Measurements from ENCODE around the gene COG2. TPM values are rescaled to one million over a fixed set of nuclear protein-coding genes. Genes with fewer than 3 reads are reported as not detected.

The COG2 gene
- total and polyA plus RNA-seq, 2 of the 13 experiments (the other 11 are each of a cell fraction or from before 2014, with no cell fraction given): 16.8 to 36.3 TPM

GRCh38 chr1:230708631-230709580, 66.6 kb downstream of the COG2 start (continued):
- TF ChIP-seq BRF2 (CRISPR knock-in tag; IDR thresholded peaks at IDR 0.05) (no peak), ZNF777 (CRISPR knock-in tag; IDR thresholded peaks at IDR 0.05) (no peak; the same call in 1 of the 2 replicates), THYN1 (CRISPR knock-in tag; IDR thresholded peaks at IDR 0.05; ENCODE audit: borderline replicate concordance, low read depth) (no peak), HOXA5 (CRISPR knock-in tag; IDR thresholded peaks at IDR 0.05) (no peak; the same call in 1 of the 2 replicates), SNRNP70 (IDR thresholded peaks at IDR 0.05; ENCODE audit: low read depth, low read length) (no peak), IKZF5 (CRISPR knock-in tag; IDR thresholded peaks at IDR 0.05) (peak; percentile 89; the same call in 1 of the 2 replicates), ZNF781 (CRISPR knock-in tag; IDR thresholded peaks at IDR 0.05; ENCODE audit: borderline replicate concordance, not compliant biosample characterization) (no peak), ZBTB2 (CRISPR knock-in tag; IDR thresholded peaks at IDR 0.05; ENCODE audit: low read depth) (no peak), ZNF841 (CRISPR knock-in tag; IDR thresholded peaks at IDR 0.05; ENCODE audit: borderline replicate concordance) (no peak; the same call in 1 of the 2 replicates), FOXA3 (CRISPR knock-in tag; IDR thresholded peaks at IDR 0.05) (peak; percentile 85), ZNF780A (CRISPR knock-in tag; IDR thresholded peaks at IDR 0.05) (peak; percentile 58; the same call in 1 of the 2 replicates)
- TF ChIP-seq, protein P1, sequence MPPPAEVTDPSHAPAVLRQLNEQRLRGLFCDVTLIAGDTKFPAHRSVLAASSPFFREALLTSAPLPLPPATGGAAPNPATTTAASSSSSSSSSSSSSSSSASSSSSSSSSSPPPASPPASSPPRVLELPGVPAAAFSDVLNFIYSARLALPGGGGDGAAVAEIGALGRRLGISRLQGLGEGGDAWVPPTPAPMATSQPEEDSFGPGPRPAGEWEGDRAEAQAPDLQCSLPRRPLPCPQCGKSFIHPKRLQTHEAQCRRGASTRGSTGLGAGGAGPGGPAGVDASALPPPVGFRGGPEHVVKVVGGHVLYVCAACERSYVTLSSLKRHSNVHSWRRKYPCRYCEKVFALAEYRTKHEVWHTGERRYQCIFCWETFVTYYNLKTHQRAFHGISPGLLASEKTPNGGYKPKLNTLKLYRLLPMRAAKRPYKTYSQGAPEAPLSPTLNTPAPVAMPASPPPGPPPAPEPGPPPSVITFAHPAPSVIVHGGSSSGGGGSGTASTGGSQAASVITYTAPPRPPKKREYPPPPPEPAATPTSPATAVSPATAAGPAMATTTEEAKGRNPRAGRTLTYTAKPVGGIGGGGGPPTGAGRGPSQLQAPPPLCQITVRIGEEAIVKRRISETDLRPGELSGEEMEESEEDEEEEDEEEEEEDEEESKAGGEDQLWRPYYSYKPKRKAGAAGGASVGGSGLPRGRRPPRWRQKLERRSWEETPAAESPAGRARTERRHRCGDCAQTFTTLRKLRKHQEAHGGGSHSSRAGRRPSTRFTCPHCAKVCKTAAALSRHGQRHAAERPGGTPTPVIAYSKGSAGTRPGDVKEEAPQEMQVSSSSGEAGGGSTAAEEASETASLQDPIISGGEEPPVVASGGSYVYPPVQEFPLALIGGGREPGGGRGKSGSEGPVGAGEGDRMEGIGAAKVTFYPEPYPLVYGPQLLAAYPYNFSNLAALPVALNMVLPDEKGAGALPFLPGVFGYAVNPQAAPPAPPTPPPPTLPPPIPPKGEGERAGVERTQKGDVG (CRISPR knock-in tag; IDR thresholded peaks at IDR 0.05; ENCODE audit: borderline replicate concordance): peak; percentile 79; the same call in 1 of the 2 replicates
- TF ChIP-seq, protein P2, sequence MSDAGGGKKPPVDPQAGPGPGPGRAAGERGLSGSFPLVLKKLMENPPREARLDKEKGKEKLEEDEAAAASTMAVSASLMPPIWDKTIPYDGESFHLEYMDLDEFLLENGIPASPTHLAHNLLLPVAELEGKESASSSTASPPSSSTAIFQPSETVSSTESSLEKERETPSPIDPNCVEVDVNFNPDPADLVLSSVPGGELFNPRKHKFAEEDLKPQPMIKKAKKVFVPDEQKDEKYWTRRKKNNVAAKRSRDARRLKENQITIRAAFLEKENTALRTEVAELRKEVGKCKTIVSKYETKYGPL (CRISPR knock-in tag; IDR thresholded peaks at IDR 0.05): no peak; the same call in 1 of the 2 replicates
- TF ChIP-seq, protein P3, sequence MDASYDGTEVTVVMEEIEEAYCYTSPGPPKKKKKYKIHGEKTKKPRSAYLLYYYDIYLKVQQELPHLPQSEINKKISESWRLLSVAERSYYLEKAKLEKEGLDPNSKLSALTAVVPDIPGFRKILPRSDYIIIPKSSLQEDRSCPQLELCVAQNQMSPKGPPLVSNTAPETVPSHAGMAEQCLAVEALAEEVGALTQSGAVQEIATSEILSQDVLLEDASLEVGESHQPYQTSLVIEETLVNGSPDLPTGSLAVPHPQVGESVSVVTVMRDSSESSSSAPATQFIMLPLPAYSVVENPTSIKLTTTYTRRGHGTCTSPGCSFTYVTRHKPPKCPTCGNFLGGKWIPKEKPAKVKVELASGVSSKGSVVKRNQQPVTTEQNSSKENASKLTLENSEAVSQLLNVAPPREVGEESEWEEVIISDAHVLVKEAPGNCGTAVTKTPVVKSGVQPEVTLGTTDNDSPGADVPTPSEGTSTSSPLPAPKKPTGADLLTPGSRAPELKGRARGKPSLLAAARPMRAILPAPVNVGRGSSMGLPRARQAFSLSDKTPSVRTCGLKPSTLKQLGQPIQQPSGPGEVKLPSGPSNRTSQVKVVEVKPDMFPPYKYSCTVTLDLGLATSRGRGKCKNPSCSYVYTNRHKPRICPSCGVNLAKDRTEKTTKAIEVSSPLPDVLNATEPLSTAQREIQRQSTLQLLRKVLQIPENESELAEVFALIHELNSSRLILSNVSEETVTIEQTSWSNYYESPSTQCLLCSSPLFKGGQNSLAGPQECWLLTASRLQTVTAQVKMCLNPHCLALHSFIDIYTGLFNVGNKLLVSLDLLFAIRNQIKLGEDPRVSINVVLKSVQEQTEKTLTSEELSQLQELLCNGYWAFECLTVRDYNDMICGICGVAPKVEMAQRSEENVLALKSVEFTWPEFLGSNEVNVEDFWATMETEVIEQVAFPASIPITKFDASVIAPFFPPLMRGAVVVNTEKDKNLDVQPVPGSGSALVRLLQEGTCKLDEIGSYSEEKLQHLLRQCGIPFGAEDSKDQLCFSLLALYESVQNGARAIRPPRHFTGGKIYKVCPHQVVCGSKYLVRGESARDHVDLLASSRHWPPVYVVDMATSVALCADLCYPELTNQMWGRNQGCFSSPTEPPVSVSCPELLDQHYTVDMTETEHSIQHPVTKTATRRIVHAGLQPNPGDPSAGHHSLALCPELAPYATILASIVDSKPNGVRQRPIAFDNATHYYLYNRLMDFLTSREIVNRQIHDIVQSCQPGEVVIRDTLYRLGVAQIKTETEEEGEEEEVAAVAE (CRISPR knock-in tag; IDR thresholded peaks at IDR 0.05; ENCODE audit: borderline replicate concordance): peak; percentile 68; the same call in 1 of the 2 replicates
